Gastrocnemius medialis (tissue), 4 donors: ENCODE results near the gene GCG. TPM values are rescaled to one million over a fixed set of nuclear protein-coding genes. Genes with fewer than 3 reads are reported as not detected.

Experiments
- ATAC-seq, 2 donors: fragments of 150-250 bp; one replicate each; pipeline ENCODE4 v1.9.1; 2016
- DNase-seq, 2 donors: peaks; one replicate each; pipeline ENCODE4 v3.0.0-alpha.2; 2019
- H3K27ac ChIP-seq, 4 donors: fragments of 200-600 bp; sonication (generic); 1 replicate in 1 of 4; 2 replicates in 3 of 4; pipeline ENCODE4 v1.5.1; 2016 to 2018; ENCODE audit warnings: mild to moderate bottlenecking in 2 of 4, moderate library complexity in 1 of 4
- H3K27me3 ChIP-seq, 3 donors: fragments of 200-600 bp; sonication (generic) in 2 of 3; 1 replicate in 1 of 3; 2 replicates in 2 of 3; pipeline versions ENCODE4 v1.5.1 to v1.6.0; 2016 to 2019; ENCODE audit warnings: mild to moderate bottlenecking in 1 of 3, moderate library complexity in 1 of 3
- H3K36me3 ChIP-seq, 2 donors: fragments of 200-600 bp; sonication (generic) in 1 of 2; one replicate each; pipeline ENCODE4 v1.5.1; 2017 to 2018
- H3K4me1 ChIP-seq, 2 donors: fragments of 200-600 bp; sonication (generic) in 1 of 2; one replicate each; pipeline ENCODE4 v1.5.1; 2016 to 2017; ENCODE audit warnings: mild to moderate bottlenecking in 2 of 2
- H3K4me3 ChIP-seq, 4 donors: fragments of 200-600 bp; sonication (generic) in 3 of 4; 1 replicate in 1 of 4; 2 replicates in 3 of 4; pipeline ENCODE4 v1.5.1; 2016 to 2019; ENCODE audit warnings: mild to moderate bottlenecking in 2 of 4
- H3K9me3 ChIP-seq, 3 donors: fragments of 200-600 bp; sonication (generic) in 2 of 3; 1 replicate in 1 of 3; 2 replicates in 2 of 3; pipeline ENCODE4 v1.5.1; 2016 to 2019
- POLR2A ChIP-seq, 2 donors: fragments of 450-650 bp; IDR thresholded peaks; one replicate each; pipeline ENCODE4 v1.6.1; 2017; ENCODE audit warnings: antibody characterized with exemption in 2 of 2, mild to moderate bottlenecking in 2 of 2, moderate library complexity in 2 of 2
- in situ Hi-C, 4 donors: fragments of 200-750 bp; cut with MboI; loops; one replicate each; pipeline versions ENCODE4 v1.15.0 to v1.8.0; 2017; ENCODE audit warnings: low sequenced_read_pairs in 4 of 4
- intact Hi-C: fragments of 100-400 bp; cut with DNase I; formaldehyde crosslinking; loops from one replicate; pipeline ENCODE4 v1.15.1; 2023; ENCODE audit warnings: low total_unique reads
- total RNA-seq, 4 donors: library from RNA; depleted of rRNA; stranded (reverse); fragments of >200 nt; gene quantifications; one replicate each; pipeline versions ENCODE4 v1.1.0 to v1.2.3, GENCODE V29; 2016
- TF ChIP-seq, protein P1 (sequence below), 5 experiments: fragments of 450-650 bp in 3 of 5; fragments of 200-600 bp in 2 of 5; sonication (generic) in 2 of 5; IDR thresholded peaks in 4 of 5; conservative IDR thresholded peaks in 1 of 5; 1 replicate in 4 of 5; 2 replicates in 1 of 5; pipeline ENCODE4 v1.5.1; 2016 to 2019; ENCODE audit warnings: antibody characterized with exemption in 5 of 5, mild to moderate bottlenecking in 3 of 5, moderate library complexity in 3 of 5

GCG gene
- total RNA-seq, 4 donors from 2014 or later, result not detected

DNA sequence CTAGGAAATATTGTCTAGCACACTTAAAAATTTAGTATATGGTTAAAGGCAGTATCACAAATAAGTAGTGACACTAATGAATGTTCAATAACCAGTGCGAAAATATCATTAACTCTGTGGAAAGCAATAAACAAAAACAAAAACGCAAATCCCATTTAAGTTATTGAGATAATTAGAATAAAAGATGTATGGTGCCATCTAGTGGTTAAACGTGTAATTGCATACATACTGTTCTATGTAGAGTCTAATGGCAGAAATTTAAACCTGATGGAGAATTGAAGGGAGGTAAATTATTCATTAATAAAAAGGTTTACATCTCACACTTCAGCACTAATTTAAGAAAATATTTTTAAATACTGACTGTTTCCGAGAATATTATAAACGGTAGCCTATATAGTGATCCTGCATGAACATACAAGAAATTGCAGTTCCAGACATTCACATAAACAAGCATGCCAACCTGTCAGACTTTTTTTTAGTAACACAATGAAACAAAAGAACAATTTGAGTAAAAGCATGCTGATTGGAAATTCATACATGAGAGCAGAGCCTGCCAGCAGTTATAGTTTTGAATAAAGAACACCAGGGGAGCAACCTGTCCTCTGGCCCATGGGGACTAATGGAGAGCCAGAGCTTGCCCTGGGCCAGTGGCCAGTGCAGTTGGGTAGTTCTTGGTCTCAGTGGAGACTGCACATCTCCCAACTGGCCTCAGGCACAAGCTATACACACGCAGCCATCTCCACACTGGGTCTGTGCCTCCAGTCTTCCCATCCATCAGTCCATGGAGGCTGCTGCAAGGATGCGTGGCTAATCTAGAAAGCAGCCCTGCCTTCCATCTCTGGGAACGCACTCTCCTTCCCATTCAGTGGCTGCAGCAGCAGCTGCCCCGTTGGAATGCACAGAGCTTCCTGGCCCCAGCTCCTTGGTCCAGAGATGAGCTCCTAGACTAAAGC, 28.0 kb downstream of the GCG start:
- H3K27me3 ChIP-seq, result no peaks in the 10 kb centered on the region
- no peaks in the 10 kb centered on the region for H3K9me3 ChIP-seq
- no peak for DNase-seq
- intact Hi-C loops (loop anchor here (2.0 kb wide), 1 partner anchor 115 kb away; no protein-coding TSS in a partner anchor), in situ Hi-C loops (loop anchor here (5.0 to 10.0 kb wide), 4 partner anchors 109 to 539 kb away; no protein-coding TSS in a partner anchor)
- no peaks in the 10 kb centered on the region for H3K4me1 ChIP-seq
- no peaks in the 10 kb centered on the region for H3K36me3 ChIP-seq
- TF ChIP-seq POLR2A (IDR thresholded peaks at IDR 0.05), result no peak
- TF ChIP-seq, protein P1, sequence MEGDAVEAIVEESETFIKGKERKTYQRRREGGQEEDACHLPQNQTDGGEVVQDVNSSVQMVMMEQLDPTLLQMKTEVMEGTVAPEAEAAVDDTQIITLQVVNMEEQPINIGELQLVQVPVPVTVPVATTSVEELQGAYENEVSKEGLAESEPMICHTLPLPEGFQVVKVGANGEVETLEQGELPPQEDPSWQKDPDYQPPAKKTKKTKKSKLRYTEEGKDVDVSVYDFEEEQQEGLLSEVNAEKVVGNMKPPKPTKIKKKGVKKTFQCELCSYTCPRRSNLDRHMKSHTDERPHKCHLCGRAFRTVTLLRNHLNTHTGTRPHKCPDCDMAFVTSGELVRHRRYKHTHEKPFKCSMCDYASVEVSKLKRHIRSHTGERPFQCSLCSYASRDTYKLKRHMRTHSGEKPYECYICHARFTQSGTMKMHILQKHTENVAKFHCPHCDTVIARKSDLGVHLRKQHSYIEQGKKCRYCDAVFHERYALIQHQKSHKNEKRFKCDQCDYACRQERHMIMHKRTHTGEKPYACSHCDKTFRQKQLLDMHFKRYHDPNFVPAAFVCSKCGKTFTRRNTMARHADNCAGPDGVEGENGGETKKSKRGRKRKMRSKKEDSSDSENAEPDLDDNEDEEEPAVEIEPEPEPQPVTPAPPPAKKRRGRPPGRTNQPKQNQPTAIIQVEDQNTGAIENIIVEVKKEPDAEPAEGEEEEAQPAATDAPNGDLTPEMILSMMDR (IDR thresholded peaks at IDR 0.05 in 4 of 5, conservative IDR thresholded peaks at IDR 0.05 in 1 of 5), result peak; percentile 58 to 83 (median 59)
- no peak overlapping the region for H3K4me3 ChIP-seq
- ATAC-seq, result peak in 1 of 2 donors; percentile 49
- no peak overlapping the region for H3K27ac ChIP-seq

DNA sequence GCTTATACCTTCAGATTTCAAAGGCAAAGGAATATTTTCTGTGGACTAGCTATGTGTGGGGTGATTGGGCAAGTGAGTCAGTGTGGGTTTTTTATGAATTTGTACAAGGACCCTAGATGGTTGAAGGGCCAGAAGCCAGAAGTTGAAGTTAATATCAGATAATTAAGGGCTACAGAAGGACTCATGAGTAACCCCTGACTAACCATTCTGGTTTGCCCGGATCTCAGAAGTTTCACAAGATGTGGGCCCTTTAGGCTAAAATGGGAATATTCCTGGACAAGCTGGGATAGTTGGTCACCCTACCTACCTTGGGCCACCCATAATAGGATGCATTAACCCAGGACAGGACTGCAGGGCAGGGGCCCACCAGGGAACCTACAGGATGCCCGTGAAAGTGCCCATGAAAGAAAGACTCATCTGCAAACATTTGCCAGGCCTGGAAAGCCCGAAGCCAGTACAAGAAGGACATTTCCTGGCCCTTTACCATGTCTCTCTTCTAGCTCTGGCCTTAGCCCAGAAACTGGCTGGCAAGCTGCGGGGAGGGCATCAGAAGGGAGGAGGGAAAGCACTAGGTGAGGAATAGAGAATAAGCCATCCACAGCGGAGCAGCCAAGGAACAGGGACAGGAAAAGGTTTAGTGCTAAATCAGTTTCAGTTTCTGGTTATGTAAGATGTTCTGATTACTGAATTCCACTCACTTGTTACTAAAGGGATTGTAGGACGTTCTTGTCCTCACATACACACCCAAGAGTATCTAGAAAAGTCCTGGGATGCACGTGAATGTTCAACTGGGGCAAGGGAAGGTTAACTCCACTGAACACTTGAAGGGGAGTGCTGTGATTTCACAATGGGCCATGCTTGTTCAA, 33.6 kb downstream of the GCG start:
- no peaks in the 10 kb centered on the region for H3K36me3 ChIP-seq
- peak overlapping the region in 1 of 4 donors; percentile 3 for H3K27ac ChIP-seq
- H3K27me3 ChIP-seq, result no peaks in the 10 kb centered on the region
- H3K4me1 ChIP-seq, result peaks cover 5 to 8% of the 10 kb centered on the region in 2 donors
- in situ Hi-C loops, result no loop called here
- H3K9me3 ChIP-seq, result no peaks in the 10 kb centered on the region
- no peak overlapping the region for H3K4me3 ChIP-seq
- TF ChIP-seq POLR2A (IDR thresholded peaks at IDR 0.05), result no peak
- TF ChIP-seq, protein P1 (IDR thresholded peaks at IDR 0.05 in 4 of 5, conservative IDR thresholded peaks at IDR 0.05 in 1 of 5), result no peak
- ATAC-seq, result peak; percentile 23 to 58
- intact Hi-C loops, result no loop called here
- DNase-seq, result peak in 1 of 2 donors; percentile 14

DNA sequence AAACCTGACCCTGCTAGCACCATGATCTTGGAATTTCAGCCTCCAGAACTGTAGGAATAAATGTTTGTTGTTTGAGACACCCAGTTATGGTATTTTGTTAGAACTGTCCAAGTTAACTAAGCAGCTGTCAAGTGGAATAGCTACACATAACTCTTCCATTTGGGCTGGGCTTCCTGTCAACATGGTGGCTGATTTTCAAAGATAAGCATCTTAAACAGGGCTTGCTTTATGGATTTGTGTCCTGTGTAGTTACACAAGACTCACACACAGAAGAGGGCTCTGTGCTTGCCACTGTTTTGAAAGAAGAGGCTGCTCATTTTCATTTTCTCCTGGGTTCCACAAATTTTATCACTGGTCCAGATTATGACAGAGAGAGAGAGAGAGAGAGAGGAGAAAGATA, 35.7 kb downstream of the GCG start:
- H3K4me1 ChIP-seq, result peaks cover 7 to 8% of the 10 kb centered on the region in 2 donors
- no peaks in the 10 kb centered on the region for H3K36me3 ChIP-seq
- no peak for TF ChIP-seq POLR2A (IDR thresholded peaks at IDR 0.05)
- TF ChIP-seq, protein P1 (IDR thresholded peaks at IDR 0.05 in 4 of 5, conservative IDR thresholded peaks at IDR 0.05 in 1 of 5), result no peak
- H3K4me3 ChIP-seq, result no peak overlapping the region
- H3K27me3 ChIP-seq, result no peaks in the 10 kb centered on the region
- no peak overlapping the region for H3K27ac ChIP-seq
- in situ Hi-C loops, result no loop called here
- ATAC-seq, result no peak
- intact Hi-C loops, result no loop called here
- H3K9me3 ChIP-seq, result no peaks in the 10 kb centered on the region
- DNase-seq, result no peak

DNA sequence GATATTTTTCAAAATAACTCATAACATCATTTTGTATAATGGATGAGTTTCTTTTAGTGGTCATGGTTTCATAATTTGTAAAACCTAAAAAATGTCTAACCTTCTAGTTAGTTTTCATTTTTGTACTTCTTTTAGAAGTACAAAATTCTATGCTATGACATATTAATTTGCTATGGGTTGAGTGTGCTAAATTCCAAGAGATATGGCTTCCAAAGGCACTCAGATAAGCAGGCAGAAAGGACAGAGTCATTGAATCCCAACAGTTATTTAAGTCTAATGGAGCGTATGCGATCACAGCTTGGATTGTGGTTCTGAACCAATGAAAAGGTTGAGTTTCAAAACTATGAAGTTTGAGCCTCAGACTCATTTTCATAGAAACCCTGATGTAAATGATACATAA, 37.0 kb downstream of the GCG start:
- in situ Hi-C loops (no loop called here), intact Hi-C loops (no loop called here)
- no peaks in the 10 kb centered on the region for H3K36me3 ChIP-seq
- no peaks in the 10 kb centered on the region for H3K27me3 ChIP-seq
- TF ChIP-seq, protein P1 (IDR thresholded peaks at IDR 0.05 in 4 of 5, conservative IDR thresholded peaks at IDR 0.05 in 1 of 5), result no peak
- no peak for TF ChIP-seq POLR2A (IDR thresholded peaks at IDR 0.05)
- no peaks in the 10 kb centered on the region for H3K9me3 ChIP-seq
- H3K27ac ChIP-seq, result no peak overlapping the region
- DNase-seq (no peak), ATAC-seq (no peak)
- no peak overlapping the region for H3K4me3 ChIP-seq
- H3K4me1 ChIP-seq, result peaks cover 7 to 8% of the 10 kb centered on the region in 2 donors
